Spleen (tissue), 11 donors: Measurements from ENCODE around the gene CD164. TPM values are rescaled to one million over a fixed set of nuclear protein-coding genes. Genes with fewer than 3 reads are reported as not detected.
"Not testable (repeated sequence)": the region's sequence is repeated elsewhere in the genome, so short reads cannot be mapped to it uniquely, and the experiment has no call there.

Source experiments
- DNase-seq: peaks from one replicate; pipeline ENCODE4 v3.0.0-alpha.2; 2020
- H3K27ac ChIP-seq, 8 donors: fragments of 200-600 bp; sonication (generic) in 7 of 8; 1 replicate in 4 of 8; 2 replicates in 4 of 8; pipeline versions ENCODE4 v1.5.0 to v1.8.0; 2016 to 2021; ENCODE audit warnings: inconsistent platforms in 4 of 8, mild to moderate bottlenecking in 4 of 8, moderate library complexity in 1 of 8
- H3K27me3 ChIP-seq, 7 donors: fragments of 200-600 bp; sonication (generic) in 6 of 7; replicated peaks in 1 of 7; 1 replicate in 4 of 7; 2 replicates in 3 of 7; pipeline versions ENCODE4 v1.5.0 to v1.8.0; 2016 to 2021; ENCODE audit warnings: inconsistent platforms in 3 of 7, mild to moderate bottlenecking in 1 of 7
- H3K36me3 ChIP-seq, 6 donors: fragments of 200-600 bp; sonication (generic) in 5 of 6; 1 replicate in 4 of 6; 2 replicates in 2 of 6; pipeline versions ENCODE4 v1.5.0 to v1.8.0; 2016 to 2021; ENCODE audit warnings: inconsistent platforms in 2 of 6
- H3K4me1 ChIP-seq, 6 donors: fragments of 200-600 bp; sonication (generic) in 5 of 6; 1 replicate in 3 of 6; 2 replicates in 3 of 6; pipeline versions ENCODE4 v1.5.0 to v1.8.0; 2016 to 2021; ENCODE audit warnings: inconsistent platforms in 3 of 6
- H3K4me3 ChIP-seq, 8 donors: fragments of 200-600 bp; sonication (generic) in 7 of 8; 1 replicate in 4 of 8; 2 replicates in 4 of 8; pipeline versions ENCODE4 v1.5.0 to v1.8.0; 2016 to 2021; ENCODE audit warnings: inconsistent platforms in 4 of 8, mild to moderate bottlenecking in 4 of 8, moderate library complexity in 2 of 8
- H3K9me3 ChIP-seq, 8 donors: fragments of 200-600 bp; sonication (generic) in 7 of 8; 1 replicate in 4 of 8; 2 replicates in 4 of 8; pipeline versions ENCODE4 v1.5.0 to v1.8.0; 2016 to 2021; ENCODE audit warnings: inconsistent platforms in 4 of 8
- CTCF ChIP-seq, 11 experiments: fragments of 200-600 bp in 7 of 11; fragments of 450-650 bp in 4 of 11; sonication (generic) in 4 of 11; IDR thresholded peaks in 8 of 11; conservative IDR thresholded peaks in 3 of 11; 1 replicate in 7 of 11; 2 replicates in 4 of 11; pipeline versions ENCODE4 v1.4.0 to v1.8.0; 2016 to 2021; ENCODE audit warnings: antibody characterized with exemption in 11 of 11, inconsistent platforms in 4 of 11, mild to moderate bottlenecking in 1 of 11
- POLR2A ChIP-seq, 3 donors: fragments of 450-650 bp; IDR thresholded peaks; one replicate each; pipeline ENCODE4 v1.5.1; 2017; ENCODE audit warnings: antibody characterized with exemption in 3 of 3, mild to moderate bottlenecking in 1 of 3
- POLR2AphosphoS5 ChIP-seq, 3 donors: sonication (generic); formaldehyde crosslinking; IDR thresholded peaks; one replicate each; pipeline ENCODE4 v1.5.1; 2017; ENCODE audit warnings: antibody characterized with exemption in 3 of 3
- WGBS, 5 donors: extraction: QIAGEN DNeasy Blood & Tissue Kit in 3 of 5; methylation state at CpG; one replicate each; pipeline versions ENCODE4 v1.1.5 to v1.1.7; 2013 to 2018; 5-methylcytosine and 5-hydroxymethylcytosine counted together
- intact Hi-C: fragments of 100-400 bp; cut with DNase I; formaldehyde crosslinking; loops from one replicate; pipeline ENCODE4 v1.15.0; 2023; ENCODE audit warnings: low total_unique reads
- polyA plus RNA-seq, 3 donors: library from polyadenylated mRNA; stranded (reverse); fragments of 200-250 nt; gene quantifications; one replicate each; pipeline ENCODE4 v1.2.1, GENCODE V29; 2013
- total RNA-seq, 7 donors: library from RNA; depleted of rRNA in 3 of 7; stranded (reverse); fragments of >200 nt in 3 of 7; fragmentation: NEBNext Ultra II Directional in 4 of 7; extraction: Animal tissue kit (Norgen Biotek cat#: 25700) in 4 of 7; gene quantifications; one replicate each; pipeline versions ENCODE4 v1.1.0 to v1.2.1, GENCODE V29; 2016 to 2021
- donor health status: healthy with polysubstance abuse.
- donor health status: DM: no; HTN: no; CAD: no; lungs with moderate emphysema.
- donor health status: DM: no; HTN: no; CAD: no.
- donor health status: Bipolar disorder and iron deficiency.
- donor health status: healthy.
- donor health status: DM: no; HTN: no; CAD: no.
- donor health status: DM: yes; HTN: yes; CAD: no.

CD164 gene
- total and polyA plus RNA-seq, 10 donors, result 79.4 to 249 (median 210) TPM

DNA sequence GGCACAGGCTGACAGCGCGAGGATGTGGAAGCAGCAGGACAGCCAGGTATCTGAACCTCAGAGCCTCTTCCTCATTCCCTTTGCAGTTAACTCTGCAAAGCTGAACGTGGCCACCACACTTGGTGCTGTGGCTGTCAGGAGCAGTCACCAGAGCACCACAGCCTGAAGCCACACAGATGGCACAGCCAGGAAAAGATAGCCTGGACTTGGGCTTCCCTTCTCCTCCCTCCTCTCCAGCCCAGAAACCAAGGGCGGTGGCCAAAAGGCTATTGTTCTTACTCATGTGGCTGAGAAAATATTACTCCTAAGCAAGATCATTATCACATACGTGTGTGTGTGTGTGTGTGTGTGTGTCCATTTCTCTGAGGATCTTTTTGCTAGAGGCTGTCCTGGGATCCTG, 39.8 kb downstream of the CD164 start:
- DNase-seq, result no peak
- no peaks in the 10 kb centered on the region for H3K9me3 ChIP-seq
- no peak overlapping the region for H3K27ac ChIP-seq
- intact Hi-C loops, result no loop called here
- H3K4me1 ChIP-seq, result peaks cover 0 to 4% (median 0%) of the 10 kb centered on the region in 6 donors
- H3K36me3 ChIP-seq, result peaks cover 0 to 23% (median 0%) of the 10 kb centered on the region in 6 donors
- TF ChIP-seq CTCF (IDR thresholded peaks at IDR 0.05 in 8 of 11, conservative IDR thresholded peaks at IDR 0.05 in 3 of 11) (no peak), POLR2AphosphoS5 (IDR thresholded peaks at IDR 0.05) (no peak), POLR2A (IDR thresholded peaks at IDR 0.05) (no peak)
- WGBS, 5 donors, result 67 to 81% (median 69%) methylated on average over 5 of the region's 5 CpGs
- H3K4me3 ChIP-seq, result no peak overlapping the region
- H3K27me3 ChIP-seq, result no peaks in the 10 kb centered on the region

- no peak for DNase-seq
- intact Hi-C loops, result no loop called here
- 88 to 97% (median 95%) methylated on average over 4 of the region's 4 CpGs for WGBS, 5 donors
- no peaks in the 10 kb centered on the region for H3K9me3 ChIP-seq
- H3K36me3 ChIP-seq, result peaks cover 0 to 23% (median 0%) of the 10 kb centered on the region in 6 donors
- TF ChIP-seq CTCF (IDR thresholded peaks at IDR 0.05 in 8 of 11, conservative IDR thresholded peaks at IDR 0.05 in 3 of 11), result no peak
- TF ChIP-seq POLR2A (IDR thresholded peaks at IDR 0.05), result no peak
- TF ChIP-seq POLR2AphosphoS5 (IDR thresholded peaks at IDR 0.05), result no peak
- no peaks in the 10 kb centered on the region for H3K27me3 ChIP-seq
- H3K27ac ChIP-seq, result no peak overlapping the region
- no peaks in the 10 kb centered on the region for H3K4me1 ChIP-seq
- no peak overlapping the region for H3K4me3 ChIP-seq
These were observed 41.5 kb downstream of the CD164 start for GRCh38 chr6:109340811-109341210.

GRCh38 chr6:109339906-109340678, 42.2 kb downstream of the CD164 start:
- Histone ChIP-seq H3K4me1 (no peaks in the 10 kb centered on the region), H3K36me3 (peaks cover 0 to 23% (median 0%) of the 10 kb centered on the region in 6 donors), H3K4me3 (no peak overlapping the region), H3K9me3 (no peaks in the 10 kb centered on the region), H3K27me3 (no peaks in the 10 kb centered on the region), H3K27ac (no peak overlapping the region)
- TF ChIP-seq POLR2AphosphoS5 (IDR thresholded peaks at IDR 0.05) (no peak), POLR2A (IDR thresholded peaks at IDR 0.05) (no peak), CTCF (IDR thresholded peaks at IDR 0.05 in 8 of 11, conservative IDR thresholded peaks at IDR 0.05 in 3 of 11) (no peak)
- whole genome bisulfite sequencing, 5 donors, result 55 to 79% (median 68%) methylated on average over 2 of the region's 2 CpGs
- intact Hi-C loops, result no loop called here
- no peak for DNase-seq

DNA sequence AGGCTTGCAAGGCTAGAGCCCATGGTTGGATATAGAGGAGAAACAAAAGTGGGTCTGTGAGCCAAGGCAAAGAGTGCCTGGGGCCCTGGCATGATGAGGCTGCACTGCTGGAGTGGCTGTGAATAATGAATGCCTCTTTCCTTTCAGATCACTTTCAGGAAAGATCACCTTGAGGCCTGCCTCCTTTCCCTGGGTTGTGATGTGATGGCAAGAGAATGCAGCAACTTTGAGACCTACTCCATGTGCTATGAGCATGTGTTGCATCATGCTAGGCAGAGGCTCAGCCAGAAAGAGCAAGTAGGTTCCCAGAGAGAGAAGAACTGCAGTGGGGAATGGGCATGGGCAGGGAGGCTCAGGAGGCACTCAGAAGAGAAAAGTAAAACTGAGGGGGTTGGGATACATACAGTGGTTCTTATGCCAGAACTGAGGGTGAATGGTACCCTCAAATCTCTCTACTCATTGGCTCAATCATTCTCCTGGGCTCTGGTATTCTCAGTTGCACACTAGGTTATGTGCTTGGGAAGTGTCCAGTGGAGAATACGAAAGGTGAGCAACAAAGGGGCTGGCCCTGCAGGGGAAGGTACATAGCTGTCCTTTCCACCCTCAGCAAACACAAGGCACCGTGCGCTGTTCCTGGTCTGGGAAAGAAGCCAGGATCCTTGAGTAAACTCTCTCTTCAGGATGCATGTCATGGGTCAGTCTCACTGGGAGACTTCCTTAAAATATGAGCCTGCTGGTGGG, 45.9 kb downstream of the CD164 start:
- no peaks in the 10 kb centered on the region for H3K27me3 ChIP-seq
- H3K4me3 ChIP-seq, result no peak overlapping the region
- H3K27ac ChIP-seq, result no peak overlapping the region
- H3K9me3 ChIP-seq, result no peaks in the 10 kb centered on the region
- peaks cover 0 to 14% (median 0%) of the 10 kb centered on the region in 6 donors for H3K36me3 ChIP-seq
- no peak for TF ChIP-seq CTCF (IDR thresholded peaks at IDR 0.05 in 8 of 11, conservative IDR thresholded peaks at IDR 0.05 in 3 of 11)
- no peak for TF ChIP-seq POLR2A (IDR thresholded peaks at IDR 0.05)
- TF ChIP-seq POLR2AphosphoS5 (IDR thresholded peaks at IDR 0.05), result no peak
- peaks cover 0 to 11% (median 0%) of the 10 kb centered on the region in 6 donors for H3K4me1 ChIP-seq
- no peak for DNase-seq
- intact Hi-C loops, result no loop called here
- WGBS, 5 donors, result 65 to 88% (median 72%) methylated on average over 3 of the region's 3 CpGs

DNA sequence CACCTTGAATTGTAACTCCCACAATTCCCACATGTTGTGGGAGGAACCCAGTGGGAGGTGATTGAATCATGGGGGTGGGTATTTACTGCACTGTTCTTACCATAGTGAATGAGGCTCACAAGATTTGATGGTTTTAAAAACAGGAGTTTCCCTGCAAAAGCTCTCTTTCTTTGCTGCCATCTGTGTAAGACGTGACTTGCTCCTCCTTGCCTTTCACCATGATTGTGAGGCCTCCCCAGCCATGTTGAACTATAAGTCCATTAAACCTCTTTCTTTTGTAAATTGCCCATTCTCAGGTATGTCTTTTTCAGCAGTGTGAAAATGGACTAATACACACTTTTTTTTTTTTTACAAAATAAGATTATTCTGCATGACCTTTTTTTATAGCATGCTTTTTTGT, 48.4 kb downstream of the CD164 start:
- H3K4me3 ChIP-seq, H3K27ac ChIP-seq, H3K36me3 ChIP-seq, intact Hi-C loops, H3K27me3 ChIP-seq, DNase-seq, H3K9me3 ChIP-seq: not testable (repeated sequence)
- WGBS, 5 donors, result 84 to 97% (median 93%) methylated on average over 1 of the region's 1 CpG
- peaks cover 0 to 11% (median 0%) of the 10 kb centered on the region in 6 donors for H3K4me1 ChIP-seq
